Measurements from ENCODE around the gene GALNT17.

GALNT17 gene

DNA sequence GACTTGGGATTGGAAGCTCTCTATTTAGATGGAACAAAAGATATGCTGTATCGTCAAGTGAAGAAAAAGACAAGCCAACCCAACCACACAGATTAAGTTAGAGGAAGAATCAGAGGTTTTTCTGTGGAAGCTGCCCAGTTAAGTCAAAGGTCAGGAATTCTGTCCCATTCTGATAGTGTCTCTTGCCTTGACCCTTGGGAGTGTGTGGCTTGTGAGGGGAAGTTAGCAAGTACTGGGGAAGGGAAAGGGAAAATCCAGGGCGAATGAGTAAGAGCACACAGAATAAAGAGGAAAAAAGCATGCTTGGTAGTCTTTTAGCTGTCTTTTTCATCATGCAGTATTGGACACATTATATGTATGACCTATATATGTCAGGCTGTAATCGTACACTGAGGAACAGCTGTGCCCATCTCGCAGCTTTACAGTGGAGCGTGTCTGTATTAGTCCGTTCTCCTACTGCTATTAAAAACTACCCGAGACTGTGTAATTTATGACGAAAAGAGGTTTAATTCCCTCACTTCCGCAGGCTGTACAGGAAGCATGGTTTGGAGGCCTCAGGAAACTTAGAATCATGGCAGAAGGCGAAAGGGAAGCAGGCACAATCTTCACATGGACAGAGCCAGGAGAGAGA, 197.2 kb downstream of the GALNT17 start:
- TF ChIP-seq, protein P1, sequence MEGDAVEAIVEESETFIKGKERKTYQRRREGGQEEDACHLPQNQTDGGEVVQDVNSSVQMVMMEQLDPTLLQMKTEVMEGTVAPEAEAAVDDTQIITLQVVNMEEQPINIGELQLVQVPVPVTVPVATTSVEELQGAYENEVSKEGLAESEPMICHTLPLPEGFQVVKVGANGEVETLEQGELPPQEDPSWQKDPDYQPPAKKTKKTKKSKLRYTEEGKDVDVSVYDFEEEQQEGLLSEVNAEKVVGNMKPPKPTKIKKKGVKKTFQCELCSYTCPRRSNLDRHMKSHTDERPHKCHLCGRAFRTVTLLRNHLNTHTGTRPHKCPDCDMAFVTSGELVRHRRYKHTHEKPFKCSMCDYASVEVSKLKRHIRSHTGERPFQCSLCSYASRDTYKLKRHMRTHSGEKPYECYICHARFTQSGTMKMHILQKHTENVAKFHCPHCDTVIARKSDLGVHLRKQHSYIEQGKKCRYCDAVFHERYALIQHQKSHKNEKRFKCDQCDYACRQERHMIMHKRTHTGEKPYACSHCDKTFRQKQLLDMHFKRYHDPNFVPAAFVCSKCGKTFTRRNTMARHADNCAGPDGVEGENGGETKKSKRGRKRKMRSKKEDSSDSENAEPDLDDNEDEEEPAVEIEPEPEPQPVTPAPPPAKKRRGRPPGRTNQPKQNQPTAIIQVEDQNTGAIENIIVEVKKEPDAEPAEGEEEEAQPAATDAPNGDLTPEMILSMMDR (conservative IDR thresholded peaks at IDR 0.05; ENCODE audit: low read depth): no peak
- DNase-seq (ENCODE audit: low spot score): no peak
- ChIA-PET POLR2A (ENCODE audit: low non-redundant PET) (no interaction called here), CTCF (no interaction called here)
- no peak overlapping the region for H3K27ac ChIP-seq

DNA sequence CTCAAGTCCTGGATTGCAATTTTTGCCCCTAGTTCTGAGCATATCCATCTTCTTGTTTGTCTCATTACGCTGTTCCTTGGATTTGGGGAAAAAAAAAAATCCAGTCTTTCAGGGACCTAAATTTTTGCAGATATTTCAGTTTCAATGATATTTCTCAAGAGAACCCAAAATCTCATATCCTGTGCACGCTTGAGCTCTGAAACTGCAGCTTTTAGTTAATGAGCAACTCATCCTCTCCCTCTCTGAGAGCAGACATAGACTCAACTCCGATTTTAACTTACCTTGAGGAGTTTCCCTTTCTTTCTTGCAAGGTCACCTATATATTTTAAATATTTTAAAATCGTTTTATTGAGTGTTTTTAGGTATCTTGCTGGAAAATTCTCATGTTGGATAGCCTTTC, 200.3 kb downstream of the GALNT17 start:
- no peak overlapping the region for H3K27ac ChIP-seq
- ChIA-PET POLR2A (ENCODE audit: low non-redundant PET) (no interaction called here), CTCF (no interaction called here)
- DNase-seq (ENCODE audit: low spot score): no peak
- TF ChIP-seq, protein P1 (conservative IDR thresholded peaks at IDR 0.05; ENCODE audit: low read depth): no peak

DNA sequence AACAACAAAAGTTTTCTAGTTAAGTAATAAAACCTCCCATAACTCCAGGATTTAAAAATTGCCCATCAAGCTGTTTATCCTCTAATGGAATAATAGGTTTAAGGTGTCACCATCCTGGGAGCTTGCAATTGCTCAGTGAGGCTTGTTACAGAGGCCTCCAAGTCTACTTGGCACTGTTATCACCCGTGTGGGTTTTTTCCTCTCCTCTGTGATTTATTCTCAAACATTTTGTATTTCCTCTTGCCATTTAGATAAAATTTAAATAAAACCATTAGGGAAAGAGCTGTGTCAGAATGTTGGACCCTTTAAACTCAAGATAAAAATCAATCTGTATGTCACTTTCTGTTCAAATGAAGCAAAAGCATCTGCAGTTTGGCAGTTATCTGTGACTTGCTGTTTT, 202.6 kb downstream of the GALNT17 start:
- DNase-seq (ENCODE audit: low spot score): no peak
- CTCF ChIA-PET: no interaction called here
- TF ChIP-seq, protein P1 (conservative IDR thresholded peaks at IDR 0.05; ENCODE audit: low read depth): no peak
- POLR2A ChIA-PET (ENCODE audit: low non-redundant PET): no interaction called here
- no peak overlapping the region for H3K27ac ChIP-seq

DNA sequence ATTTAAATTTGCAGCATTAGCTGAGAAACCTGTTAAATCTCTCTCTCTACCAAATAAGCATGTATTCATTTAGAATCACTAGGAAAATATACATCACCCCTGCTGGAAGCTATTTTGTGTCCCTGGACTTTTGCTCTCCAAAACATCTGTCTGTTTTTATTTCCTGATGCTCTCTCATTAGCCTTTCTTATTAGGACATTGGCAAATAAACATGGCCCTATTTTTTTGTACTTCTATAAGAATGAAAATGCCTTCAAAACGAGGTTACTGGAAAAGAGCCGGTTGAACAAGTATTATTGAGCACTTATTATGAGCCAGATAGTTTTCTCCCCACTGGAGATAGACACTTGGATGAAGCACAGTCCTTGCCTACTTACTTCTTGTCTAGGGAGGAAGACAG, 206.9 kb downstream of the GALNT17 start:
- CTCF ChIA-PET: no interaction called here

DNA sequence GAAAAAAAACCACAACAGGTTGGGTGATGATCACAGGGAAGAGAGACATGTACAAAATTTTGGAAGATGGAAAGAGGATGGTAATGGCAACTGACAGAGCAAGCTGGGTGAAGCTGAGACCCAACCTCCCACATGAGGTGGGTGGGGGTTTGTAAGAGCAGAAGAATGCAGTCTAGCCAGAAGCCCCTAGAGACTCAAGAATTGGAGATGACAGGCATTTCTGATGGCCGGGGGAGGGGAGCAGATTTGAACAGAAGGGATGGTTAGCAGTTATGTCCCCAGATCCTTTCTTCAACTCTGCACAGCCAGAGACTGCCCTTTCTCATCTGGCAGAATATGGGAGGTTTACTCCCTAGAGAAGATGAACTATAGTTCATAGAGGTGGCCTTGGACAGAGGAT, 208.0 kb downstream of the GALNT17 start:
- TF ChIP-seq, protein P1 (conservative IDR thresholded peaks at IDR 0.05; ENCODE audit: low read depth): no peak
- no peak overlapping the region for H3K27ac ChIP-seq
- POLR2A ChIA-PET (ENCODE audit: low non-redundant PET): interaction anchor here (0.6 kb wide), 1 partner anchor 440 kb away, joined by 3 read pairs; no protein-coding TSS in a partner anchor
- CTCF ChIA-PET: no interaction called here
- no peak for DNase-seq (ENCODE audit: low spot score)

More for the DNA sequence above, 206.9 kb downstream of the GALNT17 start:
- no peak for DNase-seq (ENCODE audit: low spot score)
- TF ChIP-seq, protein P1 (conservative IDR thresholded peaks at IDR 0.05; ENCODE audit: low read depth): no peak
- H3K27ac ChIP-seq: no peak overlapping the region
- POLR2A ChIA-PET (ENCODE audit: low non-redundant PET): no interaction called here

DNA sequence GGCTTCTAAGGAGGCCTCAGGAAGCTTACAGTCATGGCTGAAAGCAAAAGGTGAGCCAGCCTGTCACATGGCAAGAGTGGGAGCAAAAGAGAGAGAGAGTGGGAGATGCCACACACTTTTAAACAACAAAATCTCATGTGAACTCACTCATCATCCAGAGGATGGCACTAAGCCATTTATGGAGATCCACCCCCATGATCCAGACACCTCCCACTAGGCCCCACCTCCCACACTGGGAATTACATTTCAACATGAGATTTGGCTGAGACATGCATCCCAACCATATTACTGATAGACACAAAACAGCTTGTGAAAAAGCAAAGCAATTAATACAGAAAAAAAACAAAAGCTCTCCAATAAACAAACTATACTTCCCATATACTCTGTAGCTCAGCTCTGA, 210.3 kb downstream of the GALNT17 start:
- CTCF ChIA-PET: no interaction called here
- H3K27ac ChIP-seq: no peak overlapping the region
- POLR2A ChIA-PET (ENCODE audit: low non-redundant PET): no interaction called here
- no peak for DNase-seq (ENCODE audit: low spot score)
- TF ChIP-seq, protein P1 (conservative IDR thresholded peaks at IDR 0.05; ENCODE audit: low read depth): no peak

Measured in RWPE1 (cell line).